Left forelimb (tissue), 1 donor: ENCODE results near the gene KDM2B.
"Not testable (repeated sequence)": the region's sequence is repeated elsewhere in the genome, so short reads cannot be mapped to it uniquely, and the experiment has no call there.

Experiments
- DNase-seq: peaks from one replicate; pipeline ENCODE4 v3.0.0-alpha.2; 2018; ENCODE audit warnings: low spot score

KDM2B gene

DNA sequence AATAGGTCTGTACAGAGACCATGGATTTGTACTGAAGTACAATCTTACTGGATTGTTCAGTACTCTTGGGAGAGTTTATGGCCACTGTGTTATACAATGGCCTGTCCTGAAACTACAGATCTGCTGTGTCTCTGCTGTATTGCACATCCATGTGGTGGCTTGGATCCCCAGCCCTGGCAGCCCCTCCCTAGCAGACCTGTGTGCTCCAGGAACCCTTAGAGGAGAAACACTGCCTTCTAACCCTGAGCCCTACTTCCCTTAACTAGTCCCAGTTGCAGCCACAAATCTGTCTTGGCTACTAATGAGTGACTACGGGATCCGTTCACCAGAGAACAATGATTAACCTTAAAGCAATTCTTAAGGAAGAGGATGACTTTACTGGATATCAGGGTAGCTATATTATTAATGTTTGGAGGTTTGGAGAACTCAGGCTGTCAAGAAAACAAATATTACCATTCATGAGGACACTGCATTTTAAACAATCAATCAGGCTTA lies 153.2 kb downstream of the KDM2B start:
- no peak for DNase-seq

GRCh38 chr12:121424624-121424975 lies 156.2 kb downstream of the KDM2B start:
- no peak for DNase-seq

- no peak for DNase-seq
Observed at GRCh38 chr12:121423682-121424623, 156.9 kb downstream of the KDM2B start.

GRCh38 chr12:121423253-121423652 lies 157.6 kb downstream of the KDM2B start:
- no peak for DNase-seq

DNA sequence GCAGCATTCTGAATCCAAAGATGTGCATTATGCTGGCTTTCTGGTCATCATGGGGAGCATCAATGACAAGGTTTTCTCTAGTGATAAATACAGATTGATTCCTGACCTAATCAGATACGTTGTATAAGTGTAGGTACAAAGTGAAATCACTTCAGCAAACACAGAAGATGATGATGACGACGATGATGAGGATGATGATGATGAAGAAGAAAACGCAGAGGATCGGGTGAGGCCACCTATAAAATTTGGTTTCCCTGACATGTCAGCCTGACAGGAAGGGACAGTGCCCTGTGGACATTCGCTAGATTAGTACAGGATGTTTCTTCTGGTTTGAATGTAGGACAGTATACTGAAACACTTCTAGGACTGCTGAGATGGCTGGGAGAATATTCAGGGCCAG lies 160.7 kb downstream of the KDM2B start:
- DNase-seq: no peak

DNA sequence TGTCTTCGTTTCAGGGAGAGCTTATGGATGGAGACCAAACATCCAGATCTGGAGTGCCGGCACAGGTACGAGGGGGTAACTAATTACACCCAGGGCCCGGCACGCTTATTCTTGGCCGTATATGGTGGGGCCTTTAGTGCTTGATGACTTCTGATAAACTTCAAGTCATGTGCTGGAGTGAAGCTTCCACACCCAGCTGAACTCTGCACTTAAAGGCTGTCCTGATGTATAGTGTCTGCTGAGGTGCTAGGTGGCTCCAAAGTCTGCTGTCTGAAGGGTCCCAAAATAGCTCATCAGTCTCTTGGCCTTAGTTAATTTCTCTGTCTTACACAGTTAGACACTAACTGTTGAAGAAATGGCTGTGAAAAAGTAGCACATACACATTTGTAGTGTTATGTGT lies 163.0 kb downstream of the KDM2B start:
- DNase-seq: no peak

DNA sequence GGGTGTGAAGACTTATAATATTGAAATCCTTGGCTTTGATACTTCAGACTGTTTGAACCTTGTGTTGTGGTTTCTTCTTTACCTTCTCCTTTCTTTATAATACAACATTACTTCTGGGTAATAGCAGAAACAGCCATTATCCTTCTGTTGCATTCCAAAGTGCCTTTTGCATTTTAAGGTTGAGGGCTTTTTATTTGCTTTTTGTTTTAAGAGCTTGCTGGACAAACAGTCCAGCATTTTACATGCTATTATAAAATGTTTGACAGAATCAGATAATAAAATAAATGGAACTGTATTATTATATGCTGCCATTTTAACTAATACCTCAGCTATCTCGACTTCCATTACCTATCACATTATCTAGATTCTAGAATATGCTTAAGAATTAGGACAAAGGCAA lies 166.9 kb downstream of the KDM2B start:
- no peak for DNase-seq

- DNase-seq: no peak
Observed at GRCh38 chr12:121405211-121405610, 175.6 kb downstream of the KDM2B start.

- no peak for DNase-seq
Observed at GRCh38 chr12:121404734-121405133, 176.1 kb downstream of the KDM2B start.

DNA sequence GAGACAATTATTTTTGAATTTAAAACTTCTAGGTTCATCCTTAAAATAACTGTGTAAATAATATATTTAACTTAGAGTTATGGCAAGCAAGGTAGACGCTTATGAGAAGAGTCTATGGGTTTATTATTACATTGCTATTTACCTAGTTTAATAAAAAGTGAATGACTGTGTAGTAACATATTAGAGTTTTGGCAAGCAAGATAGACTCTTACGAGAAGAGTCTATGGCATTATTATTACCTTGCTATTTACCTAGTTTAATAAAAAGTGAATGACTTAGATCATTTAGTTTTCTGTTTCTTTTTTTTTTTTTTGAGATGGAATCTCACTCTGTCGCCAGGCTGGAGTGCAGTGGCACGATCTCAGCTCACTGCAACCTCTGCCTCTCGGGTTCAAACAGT lies 177.1 kb downstream of the KDM2B start:
- DNase-seq: no peak

DNA sequence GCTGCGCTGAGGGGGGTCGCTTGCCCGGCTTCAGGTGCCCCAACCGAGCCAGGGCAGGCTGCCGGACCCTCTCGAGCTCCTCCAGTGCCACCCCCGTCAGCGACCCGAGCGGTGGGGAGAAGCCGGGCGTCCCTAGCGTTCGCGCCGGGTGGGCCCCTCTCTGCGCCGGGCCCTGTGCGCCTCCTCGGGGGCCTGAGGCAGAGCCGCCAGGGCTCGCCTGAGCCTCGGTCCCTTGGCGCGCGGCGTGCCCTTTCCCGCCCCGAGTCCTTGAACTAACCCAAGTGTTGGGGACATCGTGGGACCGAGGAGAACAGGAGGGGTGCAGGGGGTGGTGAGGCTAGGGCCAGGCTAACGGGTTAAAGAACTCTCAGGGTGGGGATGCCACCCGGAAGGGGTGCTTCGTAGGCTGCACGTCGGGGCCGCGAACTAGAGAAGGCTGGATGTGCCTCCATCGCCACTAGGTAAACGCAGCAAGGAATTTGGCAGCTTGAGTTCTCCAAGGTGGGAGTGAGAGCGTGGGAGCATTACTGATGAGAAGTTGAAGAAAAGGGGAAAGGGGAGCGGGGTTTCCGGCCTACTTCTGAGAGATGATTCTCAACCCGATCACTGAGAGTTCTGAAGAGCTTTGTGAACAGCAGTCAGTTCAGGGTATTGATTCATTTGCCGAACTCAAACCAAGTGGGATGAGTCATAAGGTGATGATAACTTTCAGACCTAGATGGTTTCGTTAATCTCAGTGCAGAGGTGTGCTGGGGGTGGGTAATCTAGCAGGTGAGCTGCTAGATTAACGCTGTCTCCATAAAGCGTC lies 180.3 kb downstream of the KDM2B start:
- no peak for DNase-seq

GRCh38 chr12:121399391-121400331 lies 181.2 kb downstream of the KDM2B start, which contains the start of gene RNF34:
Gene RNF34, plus strand, starts transcription at chr12:121400118. Its CDS starts 95 bp downstream, at chr12:121400213.
- DNase-seq: peak; percentile 98

- DNase-seq: no peak
Observed at GRCh38 chr12:121398355-121398754, 182.5 kb downstream of the KDM2B start.

DNA sequence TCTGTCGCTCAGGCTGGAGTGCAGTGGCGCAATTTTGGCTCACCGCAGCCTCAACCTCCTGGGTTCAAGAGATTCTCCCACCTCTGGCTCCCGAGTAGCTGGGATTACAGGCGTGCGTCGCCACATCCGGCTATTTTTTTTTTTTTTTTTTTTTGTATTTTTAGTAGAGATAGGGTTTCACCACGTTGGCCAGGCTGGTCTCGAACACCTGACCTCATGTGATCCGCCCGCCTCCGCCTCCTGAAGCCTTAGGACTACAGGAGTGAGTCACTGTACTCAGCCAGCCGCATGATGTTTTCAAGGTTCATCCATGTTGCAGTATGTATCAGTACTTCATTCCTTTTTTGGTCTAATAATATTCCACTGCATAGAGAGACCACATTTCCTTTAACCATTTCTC lies 183.3 kb downstream of the KDM2B start:
- DNase-seq: no peak

GRCh38 chr12:121392325-121392716 lies 188.5 kb downstream of the KDM2B start:
- no peak for DNase-seq

GRCh38 chr12:121391619-121392324 lies 189.1 kb downstream of the KDM2B start:
- no peak for DNase-seq

GRCh38 chr12:121390856-121391255 lies 190.0 kb downstream of the KDM2B start:
- DNase-seq: no peak

GRCh38 chr12:121388421-121388981 lies 192.3 kb downstream of the KDM2B start:
- DNase-seq: no peak

- DNase-seq: not testable (repeated sequence)
Observed at GRCh38 chr12:121384891-121385290, 195.9 kb downstream of the KDM2B start.

GRCh38 chr12:121383601-121384021 lies 197.2 kb downstream of the KDM2B start:
- DNase-seq: no peak

GRCh38 chr12:121379945-121380344 lies 200.9 kb downstream of the KDM2B start:
- DNase-seq: no peak
